Pancreas (tissue), 10 donors: ENCODE data around the gene ETV2. TPM values are rescaled to one million over a fixed set of nuclear protein-coding genes. Genes with fewer than 3 reads are reported as not detected.

Experiments
- ATAC-seq, 4 donors: fragments of 200-7000 bp; cut with Tn5 transposase; one replicate each; pipeline versions ENCODE4 v1.8.0 to v1.9.1; 2020; ENCODE audit warnings: mild to moderate bottlenecking in 4 of 4, moderate library complexity in 4 of 4
- DNase-seq, 6 donors: peaks; one replicate each; pipeline ENCODE4 v3.0.0-alpha.2; 2020
- FAIRE-seq: peaks from 2 replicates; lab custom pipeline; 2012; peaks lifted over from hg19 to GRCh38; lab: Jason Lieb, UNC
- H3K27ac ChIP-seq, 4 donors: fragments of 200-600 bp; sonication (generic); 1 replicate in 3 of 4; 2 replicates in 1 of 4; pipeline versions ENCODE4 v1.5.0 to v1.8.0; 2020
- H3K27me3 ChIP-seq, 4 donors: fragments of 200-600 bp; one replicate each; pipeline ENCODE4 v1.8.0; 2021
- H3K36me3 ChIP-seq, 3 donors: fragments of 200-600 bp; sonication (generic) in 1 of 3; one replicate each; pipeline versions ENCODE4 v1.5.0 to v1.8.0; 2020 to 2021
- H3K4me1 ChIP-seq, 3 donors: fragments of 200-600 bp; one replicate each; pipeline ENCODE4 v1.8.0; 2021
- H3K4me3 ChIP-seq, 4 donors: fragments of 200-600 bp; sonication (generic) in 2 of 4; one replicate each; pipeline versions ENCODE4 v1.5.0 to v1.8.0; 2020 to 2021
- H3K9me3 ChIP-seq, 4 donors: fragments of 200-600 bp; one replicate each; pipeline ENCODE4 v1.8.0; 2021
- WGBS, 2 donors: extraction: QIAGEN DNeasy Blood & Tissue Kit; methylation state at CpG; one replicate each; pipeline ENCODE4 v1.1.7; 2013; 5-methylcytosine and 5-hydroxymethylcytosine counted together
- intact Hi-C, 3 donors: fragments of 100-400 bp; cut with DNase I; formaldehyde crosslinking; loops; one replicate each; pipeline versions ENCODE4 v1.11.1 to v1.14.2; 2022
- polyA plus RNA-seq, 2 donors: library from polyadenylated mRNA; stranded (reverse); fragments of 200-250 nt; gene quantifications; one replicate each; pipeline ENCODE4 v1.2.3, GENCODE V29; 2013
- total RNA-seq, 6 donors: library from RNA; stranded (reverse); fragmentation: NEBNext Ultra II Directional in 4 of 6; extraction: Animal tissue kit (Norgen Biotek cat#: 25700) in 4 of 6; gene quantifications; one replicate each; pipeline versions ENCODE4 v1.2.1 to v1.2.4, GENCODE V29; 2021 to 2023
- TF ChIP-seq, protein P1 (sequence below), 4 donors: fragments of 200-600 bp; sonication (generic) in 3 of 4; IDR thresholded peaks; one replicate each; pipeline versions ENCODE4 v1.5.0 to v1.8.0; 2021; ENCODE audit warnings: antibody characterized with exemption in 4 of 4
- donor health status: healthy with polysubstance abuse.
- donor health status: DM: no; HTN: no; CAD: no; lungs with moderate emphysema.
- donor health status: DM: no; HTN: no; CAD: no.
- donor health status: control.
- donor health status: control.
- donor health status: Bipolar disorder and iron deficiency.
- donor health status: DM: yes; HTN: yes; CAD: no.
- donor health status: DM: no; HTN: no; CAD: no.
- donor health status: DM: no; HTN: no; CAD: no.
- donor health status: DM: yes; HTN: yes; CAD: no.

ETV2 gene
- total and polyA plus RNA-seq, 8 donors, result 0.32 to 4.1 (median 1.2) TPM

DNA sequence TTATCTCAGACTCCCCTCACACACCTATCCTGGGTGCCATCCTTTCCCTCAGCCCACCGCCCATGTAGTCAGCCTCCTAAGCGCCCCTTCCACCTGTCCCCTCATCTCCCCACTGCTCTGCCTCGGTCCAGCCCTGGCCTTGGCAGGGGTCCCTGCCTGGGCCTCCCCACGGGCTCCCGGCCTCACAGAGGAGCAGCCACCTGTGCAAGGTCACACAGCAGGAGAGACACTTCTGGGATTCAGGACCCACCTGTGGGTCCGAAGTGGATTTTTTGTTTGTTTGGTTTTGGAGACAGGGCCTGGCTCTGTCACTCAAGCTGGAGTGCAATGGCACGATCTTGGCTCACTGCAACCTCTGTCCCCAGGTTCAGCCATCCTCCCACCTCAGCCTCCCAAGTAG lies 24.1 kb downstream of the ETV2 start:
- FAIRE-seq (no peak), DNase-seq (no peak), ATAC-seq (no peak)
- peaks cover 0 to 4% (median 0%) of the 10 kb centered on the region in 3 donors for H3K36me3 ChIP-seq
- no peaks in the 10 kb centered on the region for H3K9me3 ChIP-seq
- H3K4me1 ChIP-seq, result no peaks in the 10 kb centered on the region
- H3K27me3 ChIP-seq, result peaks cover 0 to 5% (median 0%) of the 10 kb centered on the region in 4 donors
- 51 to 66% methylated on average over 7 of the region's 7 CpGs for WGBS, 2 donors
- H3K4me3 ChIP-seq, result no peak overlapping the region
- no peak overlapping the region for H3K27ac ChIP-seq
- intact Hi-C loops, result no loop called here
- TF ChIP-seq, protein P1, sequence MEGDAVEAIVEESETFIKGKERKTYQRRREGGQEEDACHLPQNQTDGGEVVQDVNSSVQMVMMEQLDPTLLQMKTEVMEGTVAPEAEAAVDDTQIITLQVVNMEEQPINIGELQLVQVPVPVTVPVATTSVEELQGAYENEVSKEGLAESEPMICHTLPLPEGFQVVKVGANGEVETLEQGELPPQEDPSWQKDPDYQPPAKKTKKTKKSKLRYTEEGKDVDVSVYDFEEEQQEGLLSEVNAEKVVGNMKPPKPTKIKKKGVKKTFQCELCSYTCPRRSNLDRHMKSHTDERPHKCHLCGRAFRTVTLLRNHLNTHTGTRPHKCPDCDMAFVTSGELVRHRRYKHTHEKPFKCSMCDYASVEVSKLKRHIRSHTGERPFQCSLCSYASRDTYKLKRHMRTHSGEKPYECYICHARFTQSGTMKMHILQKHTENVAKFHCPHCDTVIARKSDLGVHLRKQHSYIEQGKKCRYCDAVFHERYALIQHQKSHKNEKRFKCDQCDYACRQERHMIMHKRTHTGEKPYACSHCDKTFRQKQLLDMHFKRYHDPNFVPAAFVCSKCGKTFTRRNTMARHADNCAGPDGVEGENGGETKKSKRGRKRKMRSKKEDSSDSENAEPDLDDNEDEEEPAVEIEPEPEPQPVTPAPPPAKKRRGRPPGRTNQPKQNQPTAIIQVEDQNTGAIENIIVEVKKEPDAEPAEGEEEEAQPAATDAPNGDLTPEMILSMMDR (IDR thresholded peaks at IDR 0.05), result no peak

DNA sequence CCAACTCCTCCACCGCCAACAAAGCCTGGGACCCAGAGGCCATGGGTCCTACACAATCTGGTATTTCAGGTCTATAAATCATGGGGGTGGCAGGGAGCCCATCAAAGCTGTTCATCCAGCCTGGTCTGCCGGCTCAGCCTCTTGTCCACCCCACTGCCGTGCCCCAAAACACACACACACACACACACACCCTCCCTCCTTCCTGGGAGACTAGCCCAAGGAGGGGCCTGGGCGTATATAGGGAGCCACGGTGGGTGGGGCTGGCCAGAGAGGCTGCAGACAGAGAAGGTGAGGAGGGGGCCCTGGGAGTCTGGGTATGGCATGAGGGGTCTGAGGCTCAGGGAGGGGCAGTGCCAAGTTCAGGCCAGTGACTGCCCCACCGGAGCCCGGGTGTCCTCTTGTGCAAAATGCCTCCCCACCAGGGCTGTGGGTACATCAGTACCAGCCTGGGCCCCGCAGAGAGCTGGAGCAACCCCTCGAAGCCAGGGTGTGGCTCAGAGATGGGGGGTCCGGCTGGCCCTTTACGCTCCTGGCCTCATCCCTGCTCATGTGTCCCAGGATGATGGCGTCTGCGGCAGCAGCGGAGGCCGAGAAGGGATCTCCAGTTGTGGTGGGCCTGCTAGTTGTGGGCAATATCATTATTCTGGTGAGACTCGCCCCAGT lies 24.8 kb downstream of the ETV2 start, which contains the start of gene UPK1A:
Gene UPK1A, plus strand, starts transcription at position 267 of the 663 bp plus-strand sequence. Its CDS starts 296 bp downstream, at position 563.
- Histone ChIP-seq H3K27me3 (peaks cover 0 to 5% (median 0%) of the 10 kb centered on the region in 4 donors), H3K4me1 (no peaks in the 10 kb centered on the region), H3K9me3 (no peaks in the 10 kb centered on the region), H3K4me3 (no peak within 1 kb of the TSS), H3K36me3 (peaks cover 0 to 4% (median 0%) of the 10 kb centered on the region in 3 donors), H3K27ac (no peak within 1 kb of the TSS)
- no peak for FAIRE-seq
- peak in 1 of 6 donors; percentile 50 for DNase-seq
- ATAC-seq, result peak in 1 of 4 donors; percentile 15
- 49 to 55% methylated on average over 15 to 16 of the region's 16 CpGs for WGBS, 2 donors
- TF ChIP-seq, protein P1 (IDR thresholded peaks at IDR 0.05), result no peak
- intact Hi-C loops, result no loop called here

DNA sequence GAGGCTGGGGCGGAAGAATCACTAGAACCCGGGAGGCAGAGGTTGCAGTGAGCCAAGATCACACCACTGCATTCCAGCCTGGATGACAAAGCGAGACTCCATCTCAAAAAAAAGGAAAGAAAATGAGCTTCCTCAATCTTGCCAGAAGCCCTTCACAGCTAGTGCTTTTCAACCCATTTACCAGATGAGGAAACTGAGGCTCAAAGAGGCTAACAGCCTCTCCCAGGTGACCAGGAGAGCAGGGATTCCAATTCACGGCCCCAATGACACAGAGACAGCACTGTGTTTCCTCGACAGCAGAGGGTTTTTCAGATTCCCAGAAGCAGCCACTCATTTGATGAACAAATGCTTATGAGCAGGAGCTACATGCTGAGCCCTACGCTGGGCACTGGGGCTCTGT lies 28.0 kb downstream of the ETV2 start:
- no peaks in the 10 kb centered on the region for H3K9me3 ChIP-seq
- intact Hi-C loops, result no loop called here
- DNase-seq (no peak), ATAC-seq (no peak), FAIRE-seq (no peak)
- WGBS, 2 donors, result 60 to 71% methylated on average over 6 of the region's 6 CpGs
- H3K27me3 ChIP-seq, result peaks cover 0 to 5% (median 1%) of the 10 kb centered on the region in 4 donors
- no peak overlapping the region for H3K27ac ChIP-seq
- TF ChIP-seq, protein P1 (IDR thresholded peaks at IDR 0.05), result no peak
- H3K4me1 ChIP-seq, result peaks cover 0 to 4% (median 0%) of the 10 kb centered on the region in 3 donors
- H3K4me3 ChIP-seq, result no peak overlapping the region
- H3K36me3 ChIP-seq, result no peaks in the 10 kb centered on the region

DNA sequence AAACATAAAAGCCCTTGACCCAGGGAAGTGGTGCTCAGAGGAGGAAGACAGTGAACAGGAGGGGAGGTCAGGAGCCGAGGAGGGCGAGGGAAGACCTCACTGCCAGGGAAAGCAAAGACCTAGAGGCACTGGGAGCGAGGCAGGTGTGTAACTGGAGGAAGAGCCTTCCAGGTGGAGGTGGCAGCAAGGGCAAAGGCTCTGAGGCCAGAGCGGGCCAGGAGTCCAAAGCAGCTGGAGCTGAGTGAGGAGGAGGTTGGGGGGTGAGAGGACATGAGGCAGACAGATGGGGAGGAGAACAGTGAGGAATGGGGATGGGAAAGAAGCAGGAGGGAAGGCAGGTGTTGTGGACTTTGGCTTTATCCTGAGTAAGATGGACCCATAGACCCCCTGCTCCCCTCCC lies 28.4 kb downstream of the ETV2 start:
- no peaks in the 10 kb centered on the region for H3K36me3 ChIP-seq
- intact Hi-C loops, result no loop called here
- peaks cover 0 to 4% (median 0%) of the 10 kb centered on the region in 3 donors for H3K4me1 ChIP-seq
- TF ChIP-seq, protein P1 (IDR thresholded peaks at IDR 0.05), result no peak
- ATAC-seq (no peak), FAIRE-seq (no peak), DNase-seq (no peak)
- no peaks in the 10 kb centered on the region for H3K9me3 ChIP-seq
- 40 to 51% methylated on average over 4 of the region's 4 CpGs for WGBS, 2 donors
- no peak overlapping the region for H3K27ac ChIP-seq
- no peak overlapping the region for H3K4me3 ChIP-seq
- peaks cover 0 to 5% (median 1%) of the 10 kb centered on the region in 4 donors for H3K27me3 ChIP-seq

DNA sequence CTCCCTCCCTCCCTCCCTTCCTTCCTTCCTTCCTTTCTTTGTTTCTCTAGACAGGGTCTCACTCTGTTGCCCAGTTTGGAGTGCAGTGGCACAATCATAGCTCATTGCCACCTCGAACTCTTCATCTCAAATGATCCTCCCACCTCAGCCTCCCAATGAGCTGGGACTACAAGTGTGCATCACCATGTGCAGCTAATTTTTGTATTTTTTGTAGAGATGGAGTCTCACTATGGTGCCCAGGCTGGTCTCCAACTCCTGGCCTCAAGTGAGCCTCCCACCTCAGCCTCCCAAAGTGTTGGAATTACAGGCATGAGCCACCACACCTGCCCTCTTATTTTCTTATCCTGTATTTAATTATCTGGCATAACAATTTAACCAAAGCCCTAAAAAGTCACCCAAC lies 29.1 kb downstream of the ETV2 start:
- Histone ChIP-seq H3K4me3 (no peak overlapping the region), H3K9me3 (no peaks in the 10 kb centered on the region), H3K36me3 (no peaks in the 10 kb centered on the region), H3K27me3 (peaks cover 0 to 5% (median 1%) of the 10 kb centered on the region in 4 donors), H3K27ac (no peak overlapping the region), H3K4me1 (peaks cover 0 to 4% (median 0%) of the 10 kb centered on the region in 3 donors)
- no peak for FAIRE-seq
- ATAC-seq, result no peak
- WGBS, 2 donors, result 83 to 88% methylated on average over 1 of the region's 1 CpG
- TF ChIP-seq, protein P1 (IDR thresholded peaks at IDR 0.05), result no peak
- intact Hi-C loops, result no loop called here
- no peak for DNase-seq
